Measurements from ENCODE around the gene SLC7A11.
"Not testable (repeated sequence)": the region's sequence is repeated elsewhere in the genome, so short reads cannot be mapped to it uniquely, and the experiment has no call there.

The SLC7A11 gene

DNA sequence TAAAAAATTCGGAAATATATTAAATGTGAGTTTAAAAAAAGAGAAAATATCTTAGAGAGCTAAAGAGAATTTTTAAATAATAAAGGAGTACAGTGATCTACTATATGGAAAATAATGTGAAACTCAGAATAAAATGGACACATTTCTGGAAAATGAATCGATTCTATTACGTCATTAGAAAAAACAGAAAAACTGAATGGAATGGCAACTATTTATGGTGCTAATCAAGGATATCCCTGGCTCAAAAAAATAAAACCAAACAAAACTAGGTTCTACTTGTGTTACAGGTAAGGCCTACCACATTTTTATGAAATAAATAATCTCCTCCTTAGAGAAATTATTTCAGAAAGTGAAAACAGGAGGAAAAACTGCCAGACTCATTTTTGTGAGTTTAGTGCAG is 5.5 kb upstream of the SLC7A11 start:
- no peak for DNase-seq (ENCODE audit: low read depth)
- TF ChIP-seq, protein P1, sequence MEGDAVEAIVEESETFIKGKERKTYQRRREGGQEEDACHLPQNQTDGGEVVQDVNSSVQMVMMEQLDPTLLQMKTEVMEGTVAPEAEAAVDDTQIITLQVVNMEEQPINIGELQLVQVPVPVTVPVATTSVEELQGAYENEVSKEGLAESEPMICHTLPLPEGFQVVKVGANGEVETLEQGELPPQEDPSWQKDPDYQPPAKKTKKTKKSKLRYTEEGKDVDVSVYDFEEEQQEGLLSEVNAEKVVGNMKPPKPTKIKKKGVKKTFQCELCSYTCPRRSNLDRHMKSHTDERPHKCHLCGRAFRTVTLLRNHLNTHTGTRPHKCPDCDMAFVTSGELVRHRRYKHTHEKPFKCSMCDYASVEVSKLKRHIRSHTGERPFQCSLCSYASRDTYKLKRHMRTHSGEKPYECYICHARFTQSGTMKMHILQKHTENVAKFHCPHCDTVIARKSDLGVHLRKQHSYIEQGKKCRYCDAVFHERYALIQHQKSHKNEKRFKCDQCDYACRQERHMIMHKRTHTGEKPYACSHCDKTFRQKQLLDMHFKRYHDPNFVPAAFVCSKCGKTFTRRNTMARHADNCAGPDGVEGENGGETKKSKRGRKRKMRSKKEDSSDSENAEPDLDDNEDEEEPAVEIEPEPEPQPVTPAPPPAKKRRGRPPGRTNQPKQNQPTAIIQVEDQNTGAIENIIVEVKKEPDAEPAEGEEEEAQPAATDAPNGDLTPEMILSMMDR (conservative IDR thresholded peaks at IDR 0.05; ENCODE audit: low read length): no peak
- H3K4me3 ChIP-seq (ENCODE audit: low read length): no peak overlapping the region

DNA sequence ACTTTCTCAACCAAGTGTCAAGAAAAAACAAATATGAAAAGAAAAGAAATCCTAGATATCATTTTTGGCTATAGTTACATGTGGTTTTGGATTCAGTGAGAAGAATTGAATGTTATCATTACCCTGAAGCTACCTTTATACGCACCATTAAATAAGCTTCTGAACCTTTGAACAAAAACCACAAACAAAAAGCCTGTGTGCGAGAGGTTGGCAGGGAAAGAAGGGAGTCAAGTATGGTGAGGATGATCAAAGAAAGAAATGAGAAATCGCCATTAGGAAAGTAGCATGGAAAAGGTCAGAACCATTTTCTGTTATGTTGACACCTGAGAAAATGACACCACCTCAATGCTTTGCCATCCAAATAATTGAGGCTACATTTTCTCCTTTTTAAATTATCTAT is 1.2 kb upstream of the SLC7A11 start:
- DNase-seq (ENCODE audit: low read depth): no peak
- TF ChIP-seq, protein P1 (conservative IDR thresholded peaks at IDR 0.05; ENCODE audit: low read length): no peak
- no peak overlapping the region for H3K4me3 ChIP-seq (ENCODE audit: low read length)

DNA sequence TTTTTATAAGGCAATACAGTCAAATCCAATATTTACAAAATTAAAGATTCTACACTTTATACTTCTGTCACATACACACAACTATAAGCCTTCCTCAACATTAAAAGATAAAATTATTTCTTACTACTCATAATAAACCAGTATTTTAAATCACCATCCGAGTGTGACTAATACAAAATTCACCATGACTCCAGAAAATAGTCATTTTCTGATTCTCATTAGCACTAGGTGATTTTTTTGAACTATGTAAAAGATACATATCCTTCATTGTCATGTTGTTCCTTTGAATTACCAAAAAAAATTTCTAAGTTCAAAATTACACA is 646 bp upstream of the SLC7A11 start:
- TF ChIP-seq, protein P1 (conservative IDR thresholded peaks at IDR 0.05; ENCODE audit: low read length): no peak
- DNase-seq (ENCODE audit: low read depth): no peak
- peak overlapping the region; percentile 42 for H3K4me3 ChIP-seq (ENCODE audit: low read length)

DNA sequence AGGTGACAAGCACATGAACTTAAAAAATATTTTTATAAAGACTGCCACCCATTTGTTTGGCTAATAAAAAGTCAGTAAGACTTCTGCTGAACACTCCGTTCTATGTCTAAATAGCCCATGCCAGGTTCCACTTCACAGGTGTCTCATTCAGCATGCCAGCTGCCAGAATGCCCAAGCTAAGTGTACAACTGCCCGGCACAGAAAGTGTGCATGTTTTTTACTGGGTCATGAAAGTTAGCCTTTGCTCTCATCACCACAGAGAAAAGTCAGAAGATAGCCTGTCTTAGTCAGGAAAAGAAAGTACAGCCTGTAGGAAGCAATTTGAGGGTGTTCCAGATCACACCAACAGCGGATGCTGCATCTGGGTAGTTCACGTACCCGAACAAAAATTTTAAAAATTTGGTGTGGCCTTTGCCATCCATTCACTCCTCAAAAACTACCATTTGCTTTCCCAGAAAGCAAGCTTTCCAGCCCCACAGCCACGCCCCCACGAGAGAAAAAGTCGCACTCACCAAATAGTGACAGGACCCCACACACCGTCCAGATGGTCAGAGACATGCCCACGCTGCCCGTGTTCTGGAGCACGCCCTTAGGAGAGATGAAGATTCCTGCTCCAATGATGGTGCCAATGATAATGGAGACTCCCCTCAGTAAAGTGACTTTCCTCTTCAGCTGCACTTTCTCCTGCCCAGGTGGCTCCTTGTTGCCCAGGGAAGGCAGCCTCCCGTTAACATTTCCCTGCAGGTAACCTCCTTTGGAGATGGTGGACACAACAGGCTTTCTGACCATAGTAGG is 671 bp downstream of the SLC7A11 start:
- TF ChIP-seq, protein P1 (conservative IDR thresholded peaks at IDR 0.05; ENCODE audit: low read length): no peak
- peak overlapping the region; percentile 83 for H3K4me3 ChIP-seq (ENCODE audit: low read length)
- DNase-seq (ENCODE audit: low read depth): peak; percentile 78

DNA sequence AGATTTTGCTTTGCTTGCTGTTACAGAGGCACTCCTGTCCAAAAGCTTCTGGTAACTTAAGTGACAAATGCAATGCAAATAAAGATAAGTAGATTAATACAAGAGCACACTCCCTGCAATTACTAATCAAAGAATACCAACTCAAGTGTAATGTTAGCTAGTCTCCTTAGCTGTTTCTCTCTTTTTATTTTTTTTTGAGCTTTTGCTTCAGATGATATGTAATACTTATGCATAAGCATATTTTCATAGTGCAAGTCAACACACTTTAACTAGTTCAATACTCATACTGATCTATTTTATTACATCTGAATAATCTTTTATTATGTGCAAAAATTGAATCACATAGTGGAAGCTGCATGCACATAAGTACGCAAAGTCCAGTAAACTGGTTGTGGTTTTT is 2.7 kb downstream of the SLC7A11 start:
- DNase-seq (ENCODE audit: low read depth): no peak
- TF ChIP-seq, protein P1 (conservative IDR thresholded peaks at IDR 0.05; ENCODE audit: low read length): no peak
- H3K4me3 ChIP-seq (ENCODE audit: low read length): peak overlapping the region; percentile 83

DNA sequence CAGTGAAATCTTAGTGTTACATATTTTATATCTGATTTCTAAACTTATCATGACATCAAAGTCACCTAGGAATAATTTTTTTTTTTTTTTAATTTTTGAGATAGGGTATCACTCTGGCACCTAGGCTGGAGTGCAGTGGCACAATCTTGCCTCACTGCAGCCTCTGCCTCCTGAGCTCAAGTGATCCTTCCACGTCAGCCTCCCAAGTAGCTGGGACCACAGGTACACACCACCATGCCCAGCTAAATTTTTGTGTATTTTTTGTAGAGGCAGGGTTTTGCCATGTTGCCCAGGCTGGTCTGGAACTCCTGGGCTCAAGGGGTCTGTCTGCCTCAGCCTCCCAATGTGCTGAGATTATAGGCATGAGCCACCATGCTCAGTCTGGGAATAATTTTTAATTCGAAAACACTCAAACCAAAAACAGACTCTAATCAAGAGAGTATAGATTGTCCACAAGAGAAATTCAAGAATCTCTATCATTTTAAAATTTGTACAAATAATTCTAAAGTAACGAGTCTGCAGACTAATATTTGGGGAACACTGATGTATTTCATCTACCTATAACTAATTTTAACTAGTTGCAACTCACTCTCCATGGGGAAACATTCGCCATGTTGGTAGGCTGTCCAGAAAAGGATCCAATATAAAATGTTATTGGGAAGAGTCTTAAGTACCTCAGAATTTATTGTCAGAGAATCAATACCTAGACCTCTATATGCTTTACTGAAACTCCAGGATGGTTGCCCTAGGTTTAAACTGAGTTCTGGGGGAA is 3.4 kb downstream of the SLC7A11 start:
- TF ChIP-seq, protein P1 (conservative IDR thresholded peaks at IDR 0.05; ENCODE audit: low read length): no peak
- H3K4me3 ChIP-seq (ENCODE audit: low read length): peak overlapping the region; percentile 83
- no peak for DNase-seq (ENCODE audit: low read depth)

DNA sequence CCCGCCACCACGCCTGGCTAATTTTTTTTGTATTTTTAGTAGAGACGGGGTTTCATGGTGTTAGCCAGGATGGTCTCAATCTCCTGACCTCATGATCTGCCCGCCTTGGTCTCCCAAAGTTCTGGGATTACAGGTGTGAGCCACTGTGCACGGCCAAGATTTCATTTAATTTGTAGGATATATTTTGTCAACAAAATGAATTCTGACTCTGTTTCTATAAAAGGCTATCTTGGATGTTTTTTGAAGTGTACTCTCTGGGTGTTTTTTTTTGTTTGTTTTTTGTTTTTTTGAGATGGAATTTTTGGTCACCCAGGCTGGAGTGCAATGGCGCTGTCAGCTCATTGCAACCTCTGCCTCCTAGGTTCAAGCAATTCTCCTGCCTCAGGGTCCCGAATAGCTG is 5.0 kb downstream of the SLC7A11 start:
- not testable (repeated sequence) for DNase-seq (ENCODE audit: low read depth); H3K4me3 ChIP-seq (ENCODE audit: low read length)

All from AG10803 (cell line).